ENCODE data around the gene TMOD4. TPM values are rescaled to one million over a fixed set of nuclear protein-coding genes. Genes with fewer than 3 reads are reported as not detected.

TMOD4 gene
- total RNA-seq, 4 donors from 2014 or later: not detected

DNA sequence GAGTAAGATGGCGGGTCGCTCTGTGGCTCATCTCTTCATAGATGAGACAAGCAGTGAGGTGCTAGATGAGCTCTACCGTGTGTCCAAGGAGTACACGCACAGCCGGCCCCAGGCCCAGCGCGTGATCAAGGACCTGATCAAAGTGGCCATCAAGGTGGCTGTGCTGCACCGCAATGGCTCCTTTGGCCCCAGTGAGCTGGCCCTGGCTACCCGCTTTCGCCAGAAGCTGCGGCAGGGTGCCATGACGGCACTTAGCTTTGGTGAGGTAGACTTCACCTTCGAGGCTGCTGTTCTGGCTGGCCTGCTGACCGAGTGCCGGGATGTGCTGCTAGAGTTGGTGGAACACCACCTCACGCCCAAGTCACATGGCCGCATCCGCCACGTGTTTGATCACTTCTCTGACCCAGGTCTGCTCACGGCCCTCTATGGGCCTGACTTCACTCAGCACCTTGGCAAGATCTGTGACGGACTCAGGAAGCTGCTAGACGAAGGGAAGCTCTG, 17.0 kb downstream of the TMOD4 start:
- Histone ChIP-seq H3K4me1 (peaks cover 0 to 9% (median 0%) of the 10 kb centered on the region in 4 donors), H3K36me3 (peaks cover 0 to 9% (median 5%) of the 10 kb centered on the region in 4 donors), H3K27me3 (no peaks in the 10 kb centered on the region), H3K27ac (peak overlapping the region in 3 of 4 donors; percentile 12 to 58 (median 24)), H3K4me3 (no peak overlapping the region), H3K9me3 (no peaks in the 10 kb centered on the region)
- WGBS, 2 donors (ENCODE audit: low coverage in 1 of 2): 78 to 87% methylated on average over 6 to 10 of the region's 22 CpGs
- intact Hi-C loops (cut with DNase I; ENCODE audit: low total_unique reads) (loop anchor here (5.0 to 10.0 kb wide), 2 partner anchors 54 to 342 kb away; no protein-coding TSS in a partner anchor), in situ Hi-C loops (cut with MboI; ENCODE audit: low pct_ligation_motif_present in 1 of 4, low pct_unique_long_range_greater_than_20kb in 1 of 4, low sequenced_read_pairs in 3 of 4) (loop anchor here in 3 of 4 donors (5.0 to 25.0 kb wide), 5 partner anchors 62 to 144 kb away; partner anchors contain the start of genes BNIPL (in 1 of the 3) and C1orf56 (in 1 of the 3))
- TF ChIP-seq POLR2AphosphoS5 (IDR thresholded peaks at IDR 0.05) (no peak), EP300 (IDR thresholded peaks at IDR 0.05; ENCODE audit: low read depth) (no peak), POLR2A (IDR thresholded peaks at IDR 0.05) (no peak)
- TF ChIP-seq, protein P1, sequence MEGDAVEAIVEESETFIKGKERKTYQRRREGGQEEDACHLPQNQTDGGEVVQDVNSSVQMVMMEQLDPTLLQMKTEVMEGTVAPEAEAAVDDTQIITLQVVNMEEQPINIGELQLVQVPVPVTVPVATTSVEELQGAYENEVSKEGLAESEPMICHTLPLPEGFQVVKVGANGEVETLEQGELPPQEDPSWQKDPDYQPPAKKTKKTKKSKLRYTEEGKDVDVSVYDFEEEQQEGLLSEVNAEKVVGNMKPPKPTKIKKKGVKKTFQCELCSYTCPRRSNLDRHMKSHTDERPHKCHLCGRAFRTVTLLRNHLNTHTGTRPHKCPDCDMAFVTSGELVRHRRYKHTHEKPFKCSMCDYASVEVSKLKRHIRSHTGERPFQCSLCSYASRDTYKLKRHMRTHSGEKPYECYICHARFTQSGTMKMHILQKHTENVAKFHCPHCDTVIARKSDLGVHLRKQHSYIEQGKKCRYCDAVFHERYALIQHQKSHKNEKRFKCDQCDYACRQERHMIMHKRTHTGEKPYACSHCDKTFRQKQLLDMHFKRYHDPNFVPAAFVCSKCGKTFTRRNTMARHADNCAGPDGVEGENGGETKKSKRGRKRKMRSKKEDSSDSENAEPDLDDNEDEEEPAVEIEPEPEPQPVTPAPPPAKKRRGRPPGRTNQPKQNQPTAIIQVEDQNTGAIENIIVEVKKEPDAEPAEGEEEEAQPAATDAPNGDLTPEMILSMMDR (IDR thresholded peaks at IDR 0.05): no peak
- DNase-seq: no peak

DNA sequence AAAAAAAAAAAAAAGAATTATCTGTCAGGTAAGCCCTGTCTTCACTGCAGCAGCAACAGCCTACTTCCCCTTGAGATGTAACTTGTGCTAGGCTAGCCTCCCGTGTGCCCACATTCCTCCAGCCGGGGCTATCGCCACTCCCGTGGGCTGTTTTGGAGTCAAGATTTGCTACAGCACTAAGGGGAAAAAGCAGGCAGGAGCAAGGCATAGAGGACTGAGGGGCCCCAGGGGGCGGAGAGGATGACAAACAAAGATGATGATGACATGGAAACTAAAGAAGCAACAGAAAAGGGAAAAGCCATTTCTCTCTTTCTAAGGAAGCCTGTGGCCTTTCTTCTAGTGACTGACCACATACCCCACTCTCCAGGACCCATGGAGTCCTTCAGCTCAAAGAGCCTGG, 17.5 kb downstream of the TMOD4 start:
- WGBS, 2 donors (ENCODE audit: low coverage in 1 of 2): 81 to 90% methylated on average over 5 of the region's 5 CpGs
- H3K36me3 ChIP-seq: peaks cover 0 to 9% (median 5%) of the 10 kb centered on the region in 4 donors

DNA sequence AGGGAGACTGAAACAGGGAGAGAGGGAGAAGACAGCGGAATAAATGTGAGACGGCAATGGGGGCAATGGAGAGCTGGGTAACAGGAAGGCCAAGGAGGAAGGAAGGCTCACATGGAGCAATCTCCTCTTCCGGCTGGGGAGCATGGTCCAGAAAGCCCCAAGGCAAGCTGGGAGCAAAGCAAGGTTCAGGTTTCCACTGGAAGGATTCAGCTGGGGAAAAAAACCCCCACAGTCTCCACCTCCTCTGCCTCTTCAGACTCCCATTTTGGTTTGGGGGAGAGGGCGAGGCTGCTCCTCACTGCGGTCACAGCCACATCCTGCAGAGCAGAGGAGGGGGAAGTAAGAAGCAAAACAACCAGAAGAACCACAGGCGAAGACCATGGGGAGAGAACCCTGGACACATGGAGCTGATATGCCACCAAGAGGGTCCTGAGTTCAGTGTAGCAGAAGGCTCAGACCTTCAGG, 18.7 kb downstream of the TMOD4 start:
- H3K4me3 ChIP-seq: peak overlapping the region in 3 of 4 donors; percentile 4 to 33 (median 12)
- H3K27ac ChIP-seq: peak overlapping the region; percentile 47 to 63 (median 56)
- peaks cover 0 to 9% (median 0%) of the 10 kb centered on the region in 4 donors for H3K4me1 ChIP-seq
- TF ChIP-seq POLR2A (IDR thresholded peaks at IDR 0.05) (no peak), EP300 (IDR thresholded peaks at IDR 0.05; ENCODE audit: low read depth) (no peak), POLR2AphosphoS5 (IDR thresholded peaks at IDR 0.05) (no peak)
- intact Hi-C loops (cut with DNase I; ENCODE audit: low total_unique reads): loop anchor here (5.0 to 10.0 kb wide), 2 partner anchors 52 to 340 kb away; no protein-coding TSS in a partner anchor
- in situ Hi-C loops (cut with MboI; ENCODE audit: low pct_ligation_motif_present in 1 of 4, low pct_unique_long_range_greater_than_20kb in 1 of 4, low sequenced_read_pairs in 3 of 4): loop anchor here in 3 of 4 donors (5.0 to 25.0 kb wide), 5 partner anchors 60 to 142 kb away; partner anchors contain the start of genes BNIPL (in 1 of the 3) and C1orf56 (in 1 of the 3)
- no peaks in the 10 kb centered on the region for H3K27me3 ChIP-seq
- WGBS, 2 donors (ENCODE audit: low coverage in 1 of 2): 64 to 65% methylated on average over 6 of the region's 6 CpGs
- peaks cover 0 to 9% (median 5%) of the 10 kb centered on the region in 4 donors for H3K36me3 ChIP-seq
- peak; percentile 39 for DNase-seq
- no peaks in the 10 kb centered on the region for H3K9me3 ChIP-seq

More for the DNA sequence above, 17.5 kb downstream of the TMOD4 start:
- in situ Hi-C loops (cut with MboI; ENCODE audit: low pct_ligation_motif_present in 1 of 4, low pct_unique_long_range_greater_than_20kb in 1 of 4, low sequenced_read_pairs in 3 of 4): loop anchor here in 3 of 4 donors (5.0 to 25.0 kb wide), 5 partner anchors 61 to 144 kb away; partner anchors contain the start of genes BNIPL (in 1 of the 3) and C1orf56 (in 1 of the 3)
- Histone ChIP-seq H3K27me3 (no peaks in the 10 kb centered on the region), H3K4me1 (peaks cover 0 to 9% (median 0%) of the 10 kb centered on the region in 4 donors), H3K9me3 (no peaks in the 10 kb centered on the region), H3K4me3 (no peak overlapping the region), H3K27ac (peak overlapping the region in 3 of 4 donors; percentile 12 to 58 (median 24))
- DNase-seq: no peak
- TF ChIP-seq POLR2AphosphoS5 (IDR thresholded peaks at IDR 0.05) (no peak), EP300 (IDR thresholded peaks at IDR 0.05; ENCODE audit: low read depth) (no peak), POLR2A (IDR thresholded peaks at IDR 0.05) (no peak)
- TF ChIP-seq, protein P1 (IDR thresholded peaks at IDR 0.05): no peak
- intact Hi-C loops (cut with DNase I; ENCODE audit: low total_unique reads): loop anchor here (5.0 to 10.0 kb wide), 2 partner anchors 54 to 341 kb away; no protein-coding TSS in a partner anchor

DNA sequence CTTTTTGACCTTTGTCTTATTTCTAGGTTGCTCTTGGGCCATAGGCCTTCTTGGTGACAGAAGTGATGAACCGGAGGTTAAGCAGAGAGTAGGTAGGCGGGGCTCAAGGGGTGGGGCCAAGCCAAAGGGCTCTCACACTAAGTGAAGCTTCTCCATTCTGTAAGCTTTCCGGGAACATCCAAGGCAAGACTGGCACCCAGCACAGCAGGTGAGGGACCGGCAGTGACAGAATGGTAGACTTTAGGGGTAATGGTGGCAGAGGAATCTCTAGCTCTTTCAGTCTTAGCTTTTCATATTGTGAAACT, 19.3 kb downstream of the TMOD4 start, which contains the start of gene TNFAIP8L2:
TNFAIP8L2 (plus strand) TSS at position 135 of the 305 bp plus-strand sequence. CDS start 2,049 bp downstream, outside the sequence.
- H3K36me3 ChIP-seq: peaks cover 0 to 9% (median 5%) of the 10 kb centered on the region in 4 donors
- in situ Hi-C loops (cut with MboI; ENCODE audit: low pct_ligation_motif_present in 1 of 4, low pct_unique_long_range_greater_than_20kb in 1 of 4, low sequenced_read_pairs in 3 of 4): loop anchor here in 3 of 4 donors (5.0 to 25.0 kb wide), 5 partner anchors 59 to 142 kb away; partner anchors contain the start of genes BNIPL (in 1 of the 3) and C1orf56 (in 1 of the 3)
- H3K27ac ChIP-seq: peak within 1 kb of the TSS; percentile 47 to 63 (median 56)
- peak; percentile 74 for DNase-seq
- 31 to 48% methylated on average over 4 of the region's 4 CpGs for WGBS, 2 donors (ENCODE audit: low coverage in 1 of 2)
- peaks cover 0 to 9% (median 0%) of the 10 kb centered on the region in 4 donors for H3K4me1 ChIP-seq
- no peaks in the 10 kb centered on the region for H3K9me3 ChIP-seq
- H3K27me3 ChIP-seq: no peaks in the 10 kb centered on the region
- peak within 1 kb of the TSS in 3 of 4 donors; percentile 4 to 33 (median 12) for H3K4me3 ChIP-seq
- TF ChIP-seq EP300 (IDR thresholded peaks at IDR 0.05; ENCODE audit: low read depth): no peak
- TF ChIP-seq, protein P1 (IDR thresholded peaks at IDR 0.05): no peak
- no peak for TF ChIP-seq POLR2AphosphoS5 (IDR thresholded peaks at IDR 0.05)
- no peak for TF ChIP-seq POLR2A (IDR thresholded peaks at IDR 0.05)
- intact Hi-C loops (cut with DNase I; ENCODE audit: low total_unique reads): loop anchor here (5.0 to 10.0 kb wide), 2 partner anchors 52 to 339 kb away; no protein-coding TSS in a partner anchor

Measured in transverse colon (tissue), 4 donors.